ENCODE results near the gene CFAP299.
"Not testable (repeated sequence)": the region's sequence is repeated elsewhere in the genome, so short reads cannot be mapped to it uniquely, and the experiment has no call there.

The CFAP299 gene

DNA sequence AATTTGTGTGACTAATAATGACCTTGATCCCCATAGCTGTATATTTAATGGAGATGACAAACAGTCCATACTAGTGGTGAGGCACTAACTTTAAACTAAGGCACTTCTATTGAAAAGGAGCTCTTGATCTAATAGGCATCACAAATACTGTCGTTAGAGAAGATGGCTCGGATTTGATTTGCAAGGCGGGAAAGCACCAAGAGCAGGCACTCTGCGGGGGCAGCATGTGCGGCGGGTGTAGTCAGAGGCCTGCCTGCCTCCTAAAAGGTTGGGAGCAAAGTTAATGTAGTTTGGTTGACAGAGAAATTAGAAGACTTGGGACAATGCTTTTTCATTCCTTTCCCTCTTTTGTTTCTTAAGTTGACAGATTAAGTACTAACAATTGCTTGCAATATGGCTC lies 278.8 kb downstream of the CFAP299 start:
- no peaks in the 10 kb centered on the region for H3K36me3 Mint-ChIP-seq (ENCODE audit: insufficient read depth)
- H3K4me1 Mint-ChIP-seq, result no peaks in the 10 kb centered on the region
- DNase-seq (ENCODE audit: low spot score in 2 of 2), result no peak
- no peaks in the 10 kb centered on the region for H3K9me3 Mint-ChIP-seq
- H3K27me3 Mint-ChIP-seq, result no peaks in the 10 kb centered on the region
- H3K27ac Mint-ChIP-seq (ENCODE audit: low read depth), result no peak overlapping the region
- no peak for ATAC-seq (replicated peaks; ENCODE audit: extremely low read depth, poor library complexity, severe bottlenecking)
- H3K4me3 Mint-ChIP-seq, result no peak overlapping the region

DNA sequence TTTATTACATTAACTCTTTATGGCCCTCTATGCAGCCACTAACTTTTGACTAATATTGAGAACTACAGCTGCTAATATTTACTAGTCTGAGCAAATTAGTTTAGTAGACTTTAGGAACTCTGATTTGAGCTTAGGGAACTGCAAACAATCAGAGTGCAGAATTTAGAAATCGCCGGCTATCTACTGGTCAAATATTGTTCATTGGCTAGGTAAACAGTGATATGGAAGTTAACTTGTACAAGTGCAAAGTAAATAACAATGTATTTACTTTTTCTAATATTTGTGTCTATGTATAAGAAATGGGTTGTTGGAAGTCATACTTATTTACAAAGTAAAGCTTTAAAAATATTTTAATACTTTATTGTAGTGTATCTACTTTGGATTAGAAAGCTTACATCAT lies 279.6 kb downstream of the CFAP299 start:
- Mint-ChIP-seq H3K36me3 (ENCODE audit: insufficient read depth) (no peaks in the 10 kb centered on the region), H3K27ac (ENCODE audit: low read depth) (no peak overlapping the region)

DNA sequence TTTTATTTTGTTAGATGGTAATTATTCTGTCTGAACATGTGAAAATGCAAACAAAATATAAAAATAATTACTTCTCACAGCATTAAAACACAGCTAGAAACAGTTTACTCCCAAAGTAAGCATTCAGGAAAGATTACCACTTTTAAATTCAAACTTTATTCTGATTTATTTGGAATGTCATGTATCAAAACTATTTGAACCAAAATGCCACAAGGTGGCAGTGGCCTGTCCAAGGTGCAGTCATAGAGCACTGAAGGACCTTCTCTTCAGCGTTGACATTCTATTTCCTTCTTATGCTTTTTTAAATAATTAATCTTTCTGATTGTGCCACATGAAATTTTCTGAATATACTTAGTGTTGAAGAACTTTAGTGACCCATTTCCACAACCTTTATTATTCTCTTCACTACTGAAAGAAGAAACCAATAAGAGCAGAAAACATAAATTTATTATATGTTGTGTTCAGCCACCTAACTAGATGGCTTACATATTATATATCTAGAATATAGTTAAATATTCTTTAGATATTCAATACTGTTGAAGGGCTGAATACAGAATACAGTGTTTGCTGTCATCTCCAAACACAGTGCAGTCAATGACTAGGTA lies 283.6 kb downstream of the CFAP299 start:
- peaks cover 10% of the 10 kb centered on the region for H3K9me3 Mint-ChIP-seq
- no peak for ATAC-seq (replicated peaks; ENCODE audit: extremely low read depth, poor library complexity, severe bottlenecking)
- peaks cover 5% of the 10 kb centered on the region for H3K27me3 Mint-ChIP-seq
- DNase-seq (ENCODE audit: low spot score in 2 of 2), result no peak
- no peak overlapping the region for H3K4me3 Mint-ChIP-seq
- H3K4me1 Mint-ChIP-seq, result no peaks in the 10 kb centered on the region
- no peaks in the 10 kb centered on the region for H3K36me3 Mint-ChIP-seq (ENCODE audit: insufficient read depth)
- no peak overlapping the region for H3K27ac Mint-ChIP-seq (ENCODE audit: low read depth)

More for the DNA sequence above, 279.6 kb downstream of the CFAP299 start:
- ATAC-seq (replicated peaks; ENCODE audit: extremely low read depth, poor library complexity, severe bottlenecking) (no peak), DNase-seq (ENCODE audit: low spot score in 2 of 2) (no peak)
- Mint-ChIP-seq H3K27me3 (no peaks in the 10 kb centered on the region), H3K4me3 (no peak overlapping the region), H3K9me3 (no peaks in the 10 kb centered on the region), H3K4me1 (no peaks in the 10 kb centered on the region)

DNA sequence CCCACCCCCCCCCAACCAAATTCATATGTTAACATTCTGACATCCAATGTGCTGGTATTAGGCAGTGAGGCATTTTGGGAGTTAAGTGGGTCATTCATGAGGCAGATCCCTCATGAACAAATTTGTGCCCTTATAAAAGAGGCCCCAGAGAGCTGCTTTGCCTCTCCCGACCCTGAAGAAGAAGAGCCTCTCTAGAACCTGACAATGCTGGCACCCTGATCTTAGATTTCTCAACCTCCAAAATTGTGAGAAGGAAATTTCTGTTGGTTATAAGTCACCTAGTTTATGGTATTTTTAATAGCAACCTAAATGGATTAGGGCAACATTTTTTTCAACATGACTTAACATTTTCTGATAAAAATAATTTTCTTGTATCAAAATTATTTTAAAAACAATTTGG lies 296.3 kb downstream of the CFAP299 start:
- Mint-ChIP-seq H3K9me3 (peaks cover 5% of the 10 kb centered on the region), H3K27ac (ENCODE audit: low read depth) (no peak overlapping the region), H3K27me3 (no peaks in the 10 kb centered on the region), H3K4me3 (no peak overlapping the region), H3K4me1 (no peaks in the 10 kb centered on the region), H3K36me3 (ENCODE audit: insufficient read depth) (no peaks in the 10 kb centered on the region)
- ATAC-seq (replicated peaks; ENCODE audit: extremely low read depth, poor library complexity, severe bottlenecking) (no peak), DNase-seq (ENCODE audit: low spot score in 2 of 2) (no peak)

DNA sequence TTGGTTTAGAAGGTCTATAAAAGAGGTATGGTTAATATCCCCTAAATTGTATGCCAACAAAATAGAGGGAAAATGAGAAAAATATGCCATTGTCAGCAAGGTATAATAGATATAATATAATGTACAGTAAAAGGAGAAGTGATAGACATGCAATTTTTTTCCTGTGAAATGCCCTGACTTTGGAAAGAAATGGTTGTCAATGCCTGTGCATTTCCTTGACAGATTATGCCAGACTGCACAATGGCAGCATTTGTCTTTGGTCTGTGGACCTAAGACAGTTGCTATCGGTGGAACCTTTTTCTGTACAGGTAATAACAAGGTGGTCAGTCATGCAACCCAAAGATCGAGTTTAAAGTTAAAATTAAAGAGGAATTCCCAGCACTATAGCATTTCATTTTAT lies 301.7 kb downstream of the CFAP299 start:
- DNase-seq (ENCODE audit: low spot score in 2 of 2), result no peak
- H3K27me3 Mint-ChIP-seq, result no peaks in the 10 kb centered on the region
- H3K36me3 Mint-ChIP-seq (ENCODE audit: insufficient read depth), result peaks cover 1% of the 10 kb centered on the region
- no peak overlapping the region for H3K4me3 Mint-ChIP-seq
- H3K9me3 Mint-ChIP-seq, result no peaks in the 10 kb centered on the region
- no peak overlapping the region for H3K27ac Mint-ChIP-seq (ENCODE audit: low read depth)
- H3K4me1 Mint-ChIP-seq, result no peaks in the 10 kb centered on the region
- ATAC-seq (replicated peaks; ENCODE audit: extremely low read depth, poor library complexity, severe bottlenecking), result no peak

DNA sequence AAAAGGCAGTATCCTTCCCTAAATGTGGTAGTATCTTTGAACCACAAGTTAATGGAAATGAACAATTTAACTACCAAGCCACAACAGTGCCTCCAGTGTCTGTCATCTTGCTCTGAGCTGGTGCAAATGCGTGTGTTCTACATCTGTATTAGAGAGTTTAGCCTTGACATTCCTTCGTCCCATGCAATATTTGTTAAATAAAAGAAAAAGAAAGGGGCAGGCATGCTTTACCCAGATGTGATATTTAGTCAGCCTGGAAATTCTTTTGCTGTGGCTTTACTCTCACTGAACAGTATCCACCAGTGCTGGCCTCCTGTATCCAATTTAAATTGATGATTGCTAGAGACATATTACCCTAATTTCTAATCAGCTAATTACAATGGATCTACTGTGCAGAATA lies 310.5 kb downstream of the CFAP299 start:
- ATAC-seq (replicated peaks; ENCODE audit: extremely low read depth, poor library complexity, severe bottlenecking), result no peak
- Mint-ChIP-seq H3K4me3 (no peak overlapping the region), H3K4me1 (no peaks in the 10 kb centered on the region)

DNA sequence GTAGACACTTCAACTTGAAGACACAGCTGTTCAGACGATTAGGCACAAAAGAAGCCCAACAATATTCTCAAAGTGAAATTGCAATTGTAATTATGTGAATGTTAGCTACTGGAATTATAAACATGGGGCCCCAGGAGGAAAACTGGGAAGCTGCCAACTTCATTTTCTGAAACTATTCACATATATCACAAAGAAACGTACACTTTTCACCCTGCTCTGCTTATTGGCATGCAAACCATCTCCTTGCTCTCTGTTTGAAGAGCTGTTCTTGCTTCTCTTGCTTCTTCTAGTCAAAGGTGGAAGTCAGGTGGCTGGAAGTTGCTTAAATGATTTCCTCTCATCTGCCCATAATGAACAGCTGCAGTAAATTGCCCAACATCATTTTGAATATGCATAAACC lies 320.1 kb downstream of the CFAP299 start:
- no peak for DNase-seq (ENCODE audit: low spot score in 2 of 2)
- no peak for ATAC-seq (replicated peaks; ENCODE audit: extremely low read depth, poor library complexity, severe bottlenecking)
- Mint-ChIP-seq H3K27me3 (peaks cover 24% of the 10 kb centered on the region), H3K4me1 (no peaks in the 10 kb centered on the region), H3K27ac (ENCODE audit: low read depth) (no peak overlapping the region), H3K9me3 (no peaks in the 10 kb centered on the region), H3K36me3 (ENCODE audit: insufficient read depth) (no peaks in the 10 kb centered on the region), H3K4me3 (no peak overlapping the region)

More for the DNA sequence above, 310.5 kb downstream of the CFAP299 start:
- H3K36me3 Mint-ChIP-seq (ENCODE audit: insufficient read depth), result peaks cover 1% of the 10 kb centered on the region
- DNase-seq (ENCODE audit: low spot score in 2 of 2), result no peak
- H3K27me3 Mint-ChIP-seq, result no peaks in the 10 kb centered on the region
- H3K9me3 Mint-ChIP-seq, result no peaks in the 10 kb centered on the region
- no peak overlapping the region for H3K27ac Mint-ChIP-seq (ENCODE audit: low read depth)

DNA sequence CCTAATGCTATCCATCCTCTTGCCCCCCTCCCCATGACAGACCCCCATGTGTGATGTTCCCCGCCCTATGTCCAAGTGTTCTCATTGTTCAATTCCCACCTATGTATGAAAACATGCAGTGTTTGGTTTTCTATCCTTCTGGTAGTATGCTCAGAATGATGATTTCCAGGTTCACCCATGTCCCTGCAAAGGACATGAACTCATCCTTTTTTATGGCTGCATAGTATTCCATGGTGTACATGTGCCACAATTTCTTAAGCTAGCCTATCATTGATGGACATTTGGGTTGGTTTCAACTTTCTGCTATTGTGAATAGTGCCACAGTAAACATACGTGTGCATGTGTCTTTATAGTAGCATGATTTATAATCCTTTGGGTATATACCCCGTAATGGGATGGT lies 334.6 kb downstream of the CFAP299 start:
- peaks cover 28% of the 10 kb centered on the region for H3K27me3 Mint-ChIP-seq
- H3K9me3 Mint-ChIP-seq; ATAC-seq (replicated peaks; ENCODE audit: extremely low read depth, poor library complexity, severe bottlenecking); H3K27ac Mint-ChIP-seq (ENCODE audit: low read depth); H3K36me3 Mint-ChIP-seq (ENCODE audit: insufficient read depth); H3K4me3 Mint-ChIP-seq; DNase-seq (ENCODE audit: low spot score in 2 of 2); H3K4me1 Mint-ChIP-seq: not testable (repeated sequence)

DNA sequence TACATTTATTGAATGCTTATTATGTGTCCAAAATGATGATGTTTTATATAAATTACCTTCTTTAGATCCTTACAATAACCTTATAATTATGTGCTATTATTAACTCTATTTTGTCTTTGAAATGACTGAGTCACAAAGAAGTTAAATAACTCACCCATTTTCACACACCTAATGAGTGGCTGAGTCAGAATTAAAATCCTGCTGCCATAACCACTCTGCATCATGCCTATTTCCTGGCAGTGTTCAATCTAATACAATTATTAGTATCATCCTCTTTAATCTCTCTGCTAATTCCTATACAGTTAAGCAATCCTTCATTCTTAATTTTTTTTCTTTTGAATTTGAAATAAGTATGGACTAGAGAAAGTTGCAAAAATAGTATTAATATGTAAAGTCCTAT lies 342.9 kb downstream of the CFAP299 start:
- H3K27me3 Mint-ChIP-seq, result peaks cover 84% of the 10 kb centered on the region
- H3K36me3 Mint-ChIP-seq (ENCODE audit: insufficient read depth), result no peaks in the 10 kb centered on the region
- H3K9me3 Mint-ChIP-seq, result no peaks in the 10 kb centered on the region
- no peak for DNase-seq (ENCODE audit: low spot score in 2 of 2)
- no peaks in the 10 kb centered on the region for H3K4me1 Mint-ChIP-seq
- no peak for ATAC-seq (replicated peaks; ENCODE audit: extremely low read depth, poor library complexity, severe bottlenecking)
- no peak overlapping the region for H3K27ac Mint-ChIP-seq (ENCODE audit: low read depth)
- no peak overlapping the region for H3K4me3 Mint-ChIP-seq

DNA sequence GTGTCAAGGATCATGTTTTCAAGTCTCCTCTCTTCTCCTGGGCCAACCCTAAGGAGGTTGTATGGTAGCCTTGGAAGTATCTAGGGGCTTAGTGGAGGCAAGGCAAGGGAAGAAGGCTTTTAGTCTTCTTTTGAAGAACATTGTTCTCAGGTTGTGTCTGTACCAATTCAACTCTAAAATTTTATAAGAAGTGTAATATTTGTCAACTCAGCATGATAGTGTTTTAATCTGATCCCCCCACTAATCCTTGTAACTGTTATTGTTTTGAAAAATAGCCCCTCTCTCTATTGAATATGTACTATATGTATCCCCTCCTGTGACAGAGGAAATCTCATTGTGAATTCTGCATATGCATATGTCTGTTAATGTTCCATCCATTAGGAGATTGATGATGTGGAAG lies 345.4 kb downstream of the CFAP299 start:
- H3K9me3 Mint-ChIP-seq, result no peaks in the 10 kb centered on the region
- DNase-seq (ENCODE audit: low spot score in 2 of 2) (no peak), ATAC-seq (replicated peaks; ENCODE audit: extremely low read depth, poor library complexity, severe bottlenecking) (no peak)
- H3K4me1 Mint-ChIP-seq, result no peaks in the 10 kb centered on the region
- no peak overlapping the region for H3K27ac Mint-ChIP-seq (ENCODE audit: low read depth)
- no peaks in the 10 kb centered on the region for H3K36me3 Mint-ChIP-seq (ENCODE audit: insufficient read depth)
- no peak overlapping the region for H3K4me3 Mint-ChIP-seq
- H3K27me3 Mint-ChIP-seq, result peaks cover 65% of the 10 kb centered on the region

DNA sequence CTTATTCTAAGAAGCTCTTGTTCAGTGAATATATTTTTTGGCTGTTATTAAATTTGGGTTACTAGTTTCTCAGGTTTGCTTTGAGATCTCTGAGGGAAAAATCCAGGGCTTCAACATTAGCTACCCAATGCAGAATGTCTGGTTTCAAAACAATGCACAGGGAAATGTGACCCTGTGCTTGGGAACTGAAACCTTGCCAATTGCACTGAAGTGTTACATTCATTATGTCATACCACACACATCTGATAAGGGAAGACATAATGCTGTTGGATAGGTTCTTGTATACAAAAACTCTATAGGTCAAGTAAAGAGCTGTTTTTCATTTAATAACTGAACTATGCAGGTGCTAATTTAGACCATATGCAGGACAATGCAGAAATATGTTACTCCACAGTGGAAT lies 349.7 kb downstream of the CFAP299 start:
- no peak overlapping the region for H3K4me3 Mint-ChIP-seq
- H3K9me3 Mint-ChIP-seq, result no peaks in the 10 kb centered on the region
- no peak for DNase-seq (ENCODE audit: low spot score in 2 of 2)
- H3K36me3 Mint-ChIP-seq (ENCODE audit: insufficient read depth), result no peaks in the 10 kb centered on the region
- H3K27me3 Mint-ChIP-seq, result peaks cover 45% of the 10 kb centered on the region
- H3K4me1 Mint-ChIP-seq, result no peaks in the 10 kb centered on the region
- no peak overlapping the region for H3K27ac Mint-ChIP-seq (ENCODE audit: low read depth)
- ATAC-seq (replicated peaks; ENCODE audit: extremely low read depth, poor library complexity, severe bottlenecking), result no peak

DNA sequence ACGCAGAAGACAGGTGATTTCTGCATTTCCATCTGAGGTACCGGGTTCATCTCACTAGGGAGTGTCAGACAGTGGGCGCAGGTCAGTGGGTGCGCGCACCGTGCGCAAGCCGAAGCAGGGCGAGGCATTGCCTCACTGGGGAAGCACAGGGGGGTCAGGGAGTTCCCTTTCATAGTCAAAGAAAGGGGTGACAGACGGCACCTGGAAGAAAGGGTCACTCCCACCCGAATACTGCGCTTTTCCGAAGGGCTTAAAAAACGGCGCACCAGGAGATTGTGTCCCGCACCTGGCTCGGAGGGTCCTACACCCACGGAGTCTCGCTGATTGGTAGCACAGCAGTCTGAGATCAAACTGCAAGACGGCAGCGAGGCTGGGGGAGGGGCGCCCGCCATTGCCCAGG lies 352.2 kb downstream of the CFAP299 start:
- not testable (repeated sequence) for ATAC-seq (replicated peaks; ENCODE audit: extremely low read depth, poor library complexity, severe bottlenecking); H3K27ac Mint-ChIP-seq (ENCODE audit: low read depth); H3K4me3 Mint-ChIP-seq; DNase-seq (ENCODE audit: low spot score in 2 of 2); H3K9me3 Mint-ChIP-seq; H3K4me1 Mint-ChIP-seq; H3K36me3 Mint-ChIP-seq (ENCODE audit: insufficient read depth)
- H3K27me3 Mint-ChIP-seq, result peaks cover 20% of the 10 kb centered on the region

DNA sequence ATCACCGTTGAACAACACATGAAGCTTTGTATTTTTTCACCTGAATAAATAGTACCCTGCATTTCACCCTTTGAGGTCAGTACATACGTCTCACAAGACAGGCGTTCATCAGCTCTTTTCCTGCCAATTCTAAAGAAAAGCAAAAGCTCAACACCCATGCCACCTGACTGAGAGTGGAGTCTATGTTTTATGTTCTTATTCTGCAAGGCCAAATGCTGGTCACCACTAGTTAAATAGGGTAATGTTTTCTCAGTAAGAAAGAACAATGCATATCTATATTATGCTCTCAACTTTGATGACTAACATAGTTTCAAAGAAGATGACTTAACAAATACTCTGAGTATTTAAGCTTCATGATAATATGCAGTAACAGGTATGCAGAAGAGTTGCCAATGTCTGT lies 358.6 kb downstream of the CFAP299 start:
- Mint-ChIP-seq H3K9me3 (no peaks in the 10 kb centered on the region), H3K4me1 (no peaks in the 10 kb centered on the region), H3K36me3 (ENCODE audit: insufficient read depth) (no peaks in the 10 kb centered on the region), H3K27me3 (no peaks in the 10 kb centered on the region), H3K27ac (ENCODE audit: low read depth) (no peak overlapping the region), H3K4me3 (no peak overlapping the region)
- ATAC-seq (replicated peaks; ENCODE audit: extremely low read depth, poor library complexity, severe bottlenecking), result no peak
- DNase-seq (ENCODE audit: low spot score in 2 of 2), result no peak

DNA sequence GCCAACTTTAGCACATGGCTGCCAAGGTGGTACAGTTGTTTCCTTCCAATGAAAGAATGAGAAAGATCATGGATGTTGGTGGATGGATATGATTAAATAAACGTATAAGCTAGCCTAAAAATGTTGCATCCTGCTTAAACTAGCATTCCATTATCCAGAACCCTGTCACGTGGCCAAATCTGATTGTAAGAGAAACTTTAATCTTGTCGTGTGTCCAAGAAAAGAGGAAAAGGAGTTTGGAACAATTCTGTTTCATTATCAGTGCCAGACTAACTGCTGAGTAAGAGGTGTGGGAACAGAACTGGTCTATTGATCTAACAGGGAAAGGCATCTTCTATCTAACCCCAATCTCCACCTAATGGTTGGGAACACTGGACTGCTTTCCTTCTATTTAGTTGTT lies 369.8 kb downstream of the CFAP299 start:
- Mint-ChIP-seq H3K27ac (ENCODE audit: low read depth) (no peak overlapping the region), H3K4me3 (no peak overlapping the region), H3K27me3 (no peaks in the 10 kb centered on the region), H3K4me1 (no peaks in the 10 kb centered on the region), H3K9me3 (no peaks in the 10 kb centered on the region), H3K36me3 (ENCODE audit: insufficient read depth) (no peaks in the 10 kb centered on the region)
- DNase-seq (ENCODE audit: low spot score in 2 of 2), result no peak
- no peak for ATAC-seq (replicated peaks; ENCODE audit: extremely low read depth, poor library complexity, severe bottlenecking)

Data from central memory CD8-positive, alpha-beta T cell (primary cell).